ENCODE results near the gene DOCK1. TPM values are rescaled to one million over a fixed set of nuclear protein-coding genes. Genes with fewer than 3 reads are reported as not detected.

The DOCK1 gene
- total and polyA plus RNA-seq, 2 donors (not counting 1 experiment from before 2014, with no cell fraction given): 20.5 to 91.0 TPM

GRCh38 chr10:127463548-127463947 is 558.3 kb downstream of the DOCK1 start:
- Histone ChIP-seq H3K27me3 (ENCODE audit: control insufficient read depth, insufficient read depth, low read length) (no peaks in the 10 kb centered on the region), H3K4me1 (ENCODE audit: control insufficient read depth, extremely low read depth, insufficient read depth, low read length) (no peaks in the 10 kb centered on the region), H4K20me1 (ENCODE audit: control insufficient read depth, extremely low read depth, insufficient read depth, low read length) (no peaks in the 10 kb centered on the region), H3K27ac (ENCODE audit: insufficient read depth, low read length) (no peak overlapping the region), H2AFZ (ENCODE audit: low read length) (no peak overlapping the region), H3K36me3 (ENCODE audit: control insufficient read depth, insufficient read depth, low read length) (no peaks in the 10 kb centered on the region), H3K4me2 (ENCODE audit: extremely low read depth, insufficient read depth, low read length) (no peak overlapping the region), H3K4me3 (replicated peaks in 1 of 4; ENCODE audit: control extremely low read depth in 1 of 4, insufficient read depth in 1 of 4, low read depth in 3 of 4, low read length in 4 of 4) (no peak overlapping the region), H3K9ac (ENCODE audit: insufficient read depth, low read length) (no peak overlapping the region), H3K79me2 (ENCODE audit: control insufficient read depth, insufficient read depth, low read length) (no peaks in the 10 kb centered on the region), H3K9me3 (ENCODE audit: control insufficient read depth, insufficient read depth, low read depth, low read length) (no peaks in the 10 kb centered on the region)
- DNase-seq (ENCODE audit: low read depth in 2 of 2): no peak
- TF ChIP-seq CTCF (conservative IDR thresholded peaks at IDR 0.05 in 1 of 2, IDR thresholded peaks at IDR 0.05 in 1 of 2; ENCODE audit: low read depth in 1 of 2, low read length in 2 of 2) (no peak), EZH2 (IDR thresholded peaks at IDR 0.05; ENCODE audit: low read length, missing control alignments) (no peak)

GRCh38 chr10:127464561-127464960 is 559.3 kb downstream of the DOCK1 start:
- Histone ChIP-seq H3K9ac (ENCODE audit: insufficient read depth, low read length) (no peak overlapping the region), H3K27me3 (ENCODE audit: control insufficient read depth, insufficient read depth, low read length) (no peaks in the 10 kb centered on the region), H3K4me2 (ENCODE audit: extremely low read depth, insufficient read depth, low read length) (no peak overlapping the region), H2AFZ (ENCODE audit: low read length) (no peak overlapping the region), H3K4me1 (ENCODE audit: control insufficient read depth, extremely low read depth, insufficient read depth, low read length) (no peaks in the 10 kb centered on the region), H4K20me1 (ENCODE audit: control insufficient read depth, extremely low read depth, insufficient read depth, low read length) (no peaks in the 10 kb centered on the region), H3K79me2 (ENCODE audit: control insufficient read depth, insufficient read depth, low read length) (no peaks in the 10 kb centered on the region), H3K36me3 (ENCODE audit: control insufficient read depth, insufficient read depth, low read length) (no peaks in the 10 kb centered on the region), H3K9me3 (ENCODE audit: control insufficient read depth, insufficient read depth, low read depth, low read length) (no peaks in the 10 kb centered on the region), H3K4me3 (replicated peaks in 1 of 4; ENCODE audit: control extremely low read depth in 1 of 4, insufficient read depth in 1 of 4, low read depth in 3 of 4, low read length in 4 of 4) (no peak overlapping the region), H3K27ac (ENCODE audit: insufficient read depth, low read length) (no peak overlapping the region)
- TF ChIP-seq CTCF (conservative IDR thresholded peaks at IDR 0.05 in 1 of 2, IDR thresholded peaks at IDR 0.05 in 1 of 2; ENCODE audit: low read depth in 1 of 2, low read length in 2 of 2) (no peak), EZH2 (IDR thresholded peaks at IDR 0.05; ENCODE audit: low read length, missing control alignments) (no peak)
- no peak for DNase-seq (ENCODE audit: low read depth in 2 of 2)

GRCh38 chr10:127467811-127468210 is 562.6 kb downstream of the DOCK1 start:
- H2AFZ ChIP-seq (ENCODE audit: low read length): no peak overlapping the region
- H3K9ac ChIP-seq (ENCODE audit: insufficient read depth, low read length): no peak overlapping the region
- DNase-seq (ENCODE audit: low read depth in 2 of 2): no peak
- H3K4me1 ChIP-seq (ENCODE audit: control insufficient read depth, extremely low read depth, insufficient read depth, low read length): no peaks in the 10 kb centered on the region
- H3K36me3 ChIP-seq (ENCODE audit: control insufficient read depth, insufficient read depth, low read length): no peaks in the 10 kb centered on the region
- no peaks in the 10 kb centered on the region for H3K9me3 ChIP-seq (ENCODE audit: control insufficient read depth, insufficient read depth, low read depth, low read length)
- no peak overlapping the region for H3K27ac ChIP-seq (ENCODE audit: insufficient read depth, low read length)
- H3K4me2 ChIP-seq (ENCODE audit: extremely low read depth, insufficient read depth, low read length): no peak overlapping the region
- H3K79me2 ChIP-seq (ENCODE audit: control insufficient read depth, insufficient read depth, low read length): no peaks in the 10 kb centered on the region
- H3K4me3 ChIP-seq (replicated peaks in 1 of 4; ENCODE audit: control extremely low read depth in 1 of 4, insufficient read depth in 1 of 4, low read depth in 3 of 4, low read length in 4 of 4): no peak overlapping the region
- no peaks in the 10 kb centered on the region for H4K20me1 ChIP-seq (ENCODE audit: control insufficient read depth, extremely low read depth, insufficient read depth, low read length)
- TF ChIP-seq CTCF (conservative IDR thresholded peaks at IDR 0.05 in 1 of 2, IDR thresholded peaks at IDR 0.05 in 1 of 2; ENCODE audit: low read depth in 1 of 2, low read length in 2 of 2) (no peak), EZH2 (IDR thresholded peaks at IDR 0.05; ENCODE audit: low read length, missing control alignments) (no peak)
- H3K27me3 ChIP-seq (ENCODE audit: control insufficient read depth, insufficient read depth, low read length): no peaks in the 10 kb centered on the region

Measured in fibroblast of lung (primary cell).